Choroid plexus epithelial cell (primary cell): ENCODE measurements around the gene COL4A1.

Experiments
- DNase-seq: peaks from one replicate; pipeline ENCODE4 v3.0.0-alpha.2; 2010; ENCODE audit warnings: low read depth
- H3K4me3 ChIP-seq: 2 replicates; pipeline ENCODE4 v1.5.1; 2011; ENCODE audit warnings: low read depth, mild to moderate bottlenecking, control low read depth, low read length, moderate library complexity
- TF ChIP-seq, protein P1 (sequence below): conservative IDR thresholded peaks from 2 replicates; pipeline ENCODE4 v1.5.1; 2011; ENCODE audit warnings: low read depth, mild to moderate bottlenecking, control low read depth, inconsistent platforms, low read length, moderate library complexity

The COL4A1 gene

DNA sequence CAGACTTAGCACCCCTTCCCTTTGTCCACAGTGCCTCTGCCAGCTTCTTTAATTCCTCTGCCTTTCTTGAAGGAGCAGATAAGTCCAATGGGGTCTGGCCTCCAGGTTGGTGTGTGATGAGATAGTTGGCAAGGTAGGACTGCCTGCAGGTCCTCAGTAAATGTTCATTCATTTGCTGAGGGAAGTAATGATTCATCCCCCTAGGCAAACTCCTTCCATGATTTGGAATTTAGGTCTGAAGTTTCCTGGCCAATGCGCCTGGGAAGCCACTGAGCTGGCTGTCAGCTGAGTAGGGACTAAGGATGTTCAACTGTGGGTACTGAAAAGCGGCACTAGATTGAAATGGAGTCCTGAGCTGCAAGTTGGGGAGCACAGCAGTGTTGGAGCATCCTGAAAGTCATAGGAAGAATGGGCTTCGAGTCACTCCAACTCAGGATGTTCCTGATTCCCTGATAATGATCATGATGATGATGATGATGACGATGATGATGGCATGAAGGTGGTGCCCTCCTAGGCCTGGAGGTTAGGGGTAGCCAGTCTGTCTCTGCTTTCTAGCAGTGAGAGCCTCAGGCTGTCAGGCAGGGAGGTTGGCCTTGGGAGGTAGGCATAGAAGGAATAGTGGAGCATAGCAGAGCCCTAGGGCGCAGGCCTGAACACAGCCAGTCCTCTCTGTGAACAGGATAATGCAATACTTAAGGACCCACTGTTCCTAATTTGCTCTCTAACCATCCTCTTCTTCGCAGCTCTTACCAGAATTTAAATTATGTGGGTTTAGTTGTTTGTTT, 44.9 kb upstream of the COL4A1 start:
- TF ChIP-seq, protein P1, sequence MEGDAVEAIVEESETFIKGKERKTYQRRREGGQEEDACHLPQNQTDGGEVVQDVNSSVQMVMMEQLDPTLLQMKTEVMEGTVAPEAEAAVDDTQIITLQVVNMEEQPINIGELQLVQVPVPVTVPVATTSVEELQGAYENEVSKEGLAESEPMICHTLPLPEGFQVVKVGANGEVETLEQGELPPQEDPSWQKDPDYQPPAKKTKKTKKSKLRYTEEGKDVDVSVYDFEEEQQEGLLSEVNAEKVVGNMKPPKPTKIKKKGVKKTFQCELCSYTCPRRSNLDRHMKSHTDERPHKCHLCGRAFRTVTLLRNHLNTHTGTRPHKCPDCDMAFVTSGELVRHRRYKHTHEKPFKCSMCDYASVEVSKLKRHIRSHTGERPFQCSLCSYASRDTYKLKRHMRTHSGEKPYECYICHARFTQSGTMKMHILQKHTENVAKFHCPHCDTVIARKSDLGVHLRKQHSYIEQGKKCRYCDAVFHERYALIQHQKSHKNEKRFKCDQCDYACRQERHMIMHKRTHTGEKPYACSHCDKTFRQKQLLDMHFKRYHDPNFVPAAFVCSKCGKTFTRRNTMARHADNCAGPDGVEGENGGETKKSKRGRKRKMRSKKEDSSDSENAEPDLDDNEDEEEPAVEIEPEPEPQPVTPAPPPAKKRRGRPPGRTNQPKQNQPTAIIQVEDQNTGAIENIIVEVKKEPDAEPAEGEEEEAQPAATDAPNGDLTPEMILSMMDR, result no peak
- no peak overlapping the region for H3K4me3 ChIP-seq
- no peak for DNase-seq

DNA sequence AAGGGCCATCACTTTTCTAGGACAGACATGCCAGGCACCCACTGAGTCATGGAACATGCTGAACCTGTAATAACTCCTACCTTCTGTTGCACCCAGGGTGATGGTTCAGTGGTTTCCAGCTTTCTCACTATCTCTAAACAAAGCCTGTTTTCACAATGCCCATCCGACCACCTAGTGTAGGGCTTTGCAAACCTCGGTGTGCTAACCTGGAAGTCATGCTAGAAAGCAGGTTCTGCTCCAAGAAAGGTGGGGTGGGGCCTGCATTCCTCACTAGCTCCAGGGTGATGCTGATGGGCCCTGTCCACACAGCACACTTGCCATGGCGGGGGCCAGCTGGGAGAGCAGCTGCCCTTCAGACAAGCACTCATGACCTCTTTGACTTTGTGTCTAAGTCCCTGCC, 43.6 kb upstream of the COL4A1 start:
- no peak overlapping the region for H3K4me3 ChIP-seq
- TF ChIP-seq, protein P1, result no peak
- no peak for DNase-seq

DNA sequence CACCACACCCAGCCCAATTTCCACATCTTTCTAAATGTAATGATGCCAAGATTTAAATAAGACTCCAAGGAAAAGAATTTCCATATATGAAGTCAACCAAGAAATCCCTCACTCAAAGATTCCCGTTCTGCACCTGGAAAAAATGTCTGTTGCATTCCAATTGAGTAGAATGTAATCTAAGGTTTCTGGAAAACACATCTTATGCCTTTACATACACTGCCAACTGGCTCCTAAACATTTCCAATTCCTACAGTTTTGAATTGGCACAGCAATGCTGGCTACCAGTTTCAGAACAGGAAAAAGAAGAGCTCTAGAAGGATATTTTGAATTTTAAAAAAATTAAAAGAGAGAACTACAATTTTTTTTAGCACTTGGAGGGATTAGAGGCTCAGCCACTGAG, 43.1 kb upstream of the COL4A1 start:
- TF ChIP-seq, protein P1, result no peak
- no peak overlapping the region for H3K4me3 ChIP-seq
- DNase-seq, result no peak

DNA sequence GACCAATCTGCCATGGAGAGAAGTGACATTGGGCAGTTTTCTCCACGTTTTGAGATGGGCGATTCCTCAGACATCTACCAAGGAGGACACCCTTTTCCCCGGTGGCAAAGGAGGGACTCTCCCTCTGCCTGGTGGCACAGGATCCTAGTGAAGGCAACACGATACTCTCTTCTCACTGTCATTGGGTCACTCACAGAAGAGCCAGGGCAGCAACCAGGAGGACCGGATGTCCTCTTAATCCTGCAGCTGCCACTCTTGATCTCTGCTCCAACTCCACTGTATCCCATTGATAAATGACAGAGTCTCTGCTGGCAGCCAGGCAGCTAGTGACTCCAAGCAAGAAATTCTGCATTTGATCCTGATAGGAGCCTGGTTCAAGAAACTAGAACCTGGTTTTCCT, 42.3 kb upstream of the COL4A1 start:
- no peak overlapping the region for H3K4me3 ChIP-seq
- no peak for DNase-seq
- TF ChIP-seq, protein P1, result no peak

- H3K4me3 ChIP-seq, result no peak overlapping the region
- TF ChIP-seq, protein P1, result no peak
- DNase-seq, result no peak
These were observed 41.5 kb upstream of the COL4A1 start for GRCh38 chr13:110348309-110349105.

DNA sequence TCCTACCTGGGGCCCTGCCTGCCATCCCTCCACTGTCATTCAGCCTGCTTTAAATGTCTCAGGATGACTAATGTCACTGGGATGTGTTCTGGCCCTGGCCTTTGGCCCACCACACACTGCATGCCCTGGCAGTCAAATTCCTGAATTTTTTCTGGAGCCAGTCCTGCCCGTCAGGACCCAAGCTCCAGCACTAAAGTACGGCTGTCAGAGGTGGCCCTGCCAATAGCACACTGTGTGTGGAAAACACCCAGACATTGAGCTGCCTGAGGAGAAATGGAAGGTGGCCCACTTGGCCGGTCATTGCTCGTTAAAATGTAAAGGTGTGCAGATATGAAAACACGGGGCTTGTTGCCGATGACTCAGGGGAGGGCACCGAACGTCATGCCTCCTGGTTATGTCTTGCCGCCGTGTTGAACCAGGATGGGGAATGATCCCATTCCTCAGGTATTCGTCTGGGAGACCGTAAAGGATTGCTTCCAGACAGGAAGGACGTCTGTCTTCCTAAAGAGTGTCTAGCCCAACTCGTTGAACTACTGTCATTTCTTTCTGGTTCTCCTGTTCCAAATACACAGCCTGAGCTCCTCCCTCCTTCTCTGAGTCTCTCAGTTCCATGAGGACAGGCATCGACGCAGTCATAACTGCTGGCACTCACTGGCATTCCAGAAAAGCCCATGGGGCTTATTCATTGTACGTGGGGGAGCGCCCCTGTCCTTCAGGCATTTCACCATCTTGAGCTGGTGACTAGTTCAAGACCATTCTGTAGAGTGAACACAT, 40.8 kb upstream of the COL4A1 start:
- peak; percentile 75 for DNase-seq
- TF ChIP-seq, protein P1, result no peak
- no peak overlapping the region for H3K4me3 ChIP-seq
